SK-N-SH (cell line): ENCODE measurements around the gene FBXO10.

Experiments
- CHD2 ChIP-seq: fragments of 150-350 bp; IDR thresholded peaks from 2 replicates; pipeline ENCODE4 v1.6.1; 2018; ENCODE audit warnings: low read length; ENCODE audit not compliant: partially characterized antibody
- EP300 ChIP-seq, 2 experiments: IDR thresholded peaks; 2 replicates each; pipeline versions ENCODE4 v1.4.0 to v1.6.1; 2012; ENCODE audit warnings: borderline replicate concordance in 1 of 2, low read depth in 1 of 2, low read length in 1 of 2
- FOSL2 ChIP-seq: IDR thresholded peaks from 2 replicates; pipeline ENCODE4 v1.4.0; 2012; ENCODE audit warnings: low read depth, mild to moderate bottlenecking, moderate library complexity, borderline replicate concordance
- POLR2AphosphoS5 ChIP-seq: IDR thresholded peaks from 2 replicates; pipeline ENCODE4 v1.6.1; 2012; ENCODE audit warnings: low read depth, low read length
- RAD21 ChIP-seq: IDR thresholded peaks from 2 replicates; pipeline ENCODE4 v1.6.1; 2012; ENCODE audit warnings: mild to moderate bottlenecking, low read length
- RFX5 ChIP-seq: IDR thresholded peaks from 2 replicates; pipeline ENCODE4 v1.6.1; 2012; ENCODE audit warnings: mild to moderate bottlenecking, improper control_type of control experiment, low read length
- RXRA ChIP-seq: IDR thresholded peaks from 2 replicates; pipeline ENCODE4 v1.4.0; 2012; ENCODE audit warnings: low read depth, mild to moderate bottlenecking, borderline replicate concordance
- TF ChIP-seq, protein P1 (sequence below): fragments of 200-600 bp; sonication (generic); IDR thresholded peaks from 2 replicates; pipeline ENCODE4 v1.6.1; 2017; ENCODE audit warnings: antibody characterized with exemption, mild to moderate bottlenecking, moderate library complexity

- TF ChIP-seq RXRA (no peak), RFX5 (no peak), CHD2 (no peak), RAD21 (no peak), EP300 (IDR thresholded peaks at IDR 0.05; ENCODE audit: borderline replicate concordance in 1 of 2, low read depth in 1 of 2, low read length in 1 of 2) (no peak), POLR2AphosphoS5 (no peak), FOSL2 (no peak)
- TF ChIP-seq, protein P1, sequence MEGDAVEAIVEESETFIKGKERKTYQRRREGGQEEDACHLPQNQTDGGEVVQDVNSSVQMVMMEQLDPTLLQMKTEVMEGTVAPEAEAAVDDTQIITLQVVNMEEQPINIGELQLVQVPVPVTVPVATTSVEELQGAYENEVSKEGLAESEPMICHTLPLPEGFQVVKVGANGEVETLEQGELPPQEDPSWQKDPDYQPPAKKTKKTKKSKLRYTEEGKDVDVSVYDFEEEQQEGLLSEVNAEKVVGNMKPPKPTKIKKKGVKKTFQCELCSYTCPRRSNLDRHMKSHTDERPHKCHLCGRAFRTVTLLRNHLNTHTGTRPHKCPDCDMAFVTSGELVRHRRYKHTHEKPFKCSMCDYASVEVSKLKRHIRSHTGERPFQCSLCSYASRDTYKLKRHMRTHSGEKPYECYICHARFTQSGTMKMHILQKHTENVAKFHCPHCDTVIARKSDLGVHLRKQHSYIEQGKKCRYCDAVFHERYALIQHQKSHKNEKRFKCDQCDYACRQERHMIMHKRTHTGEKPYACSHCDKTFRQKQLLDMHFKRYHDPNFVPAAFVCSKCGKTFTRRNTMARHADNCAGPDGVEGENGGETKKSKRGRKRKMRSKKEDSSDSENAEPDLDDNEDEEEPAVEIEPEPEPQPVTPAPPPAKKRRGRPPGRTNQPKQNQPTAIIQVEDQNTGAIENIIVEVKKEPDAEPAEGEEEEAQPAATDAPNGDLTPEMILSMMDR = no peak
Observed at GRCh38 chr9:37504605-37505004, 71.6 kb downstream of the FBXO10 start.
